Measurements from ENCODE around the gene TPM1. TPM values are rescaled to one million over a fixed set of nuclear protein-coding genes. Genes with fewer than 3 reads are reported as not detected.

Gene TPM1
- total RNA-seq, 6 experiments from 2014 or later: 1,264 to 1,620 (median 1,342) TPM

DNA sequence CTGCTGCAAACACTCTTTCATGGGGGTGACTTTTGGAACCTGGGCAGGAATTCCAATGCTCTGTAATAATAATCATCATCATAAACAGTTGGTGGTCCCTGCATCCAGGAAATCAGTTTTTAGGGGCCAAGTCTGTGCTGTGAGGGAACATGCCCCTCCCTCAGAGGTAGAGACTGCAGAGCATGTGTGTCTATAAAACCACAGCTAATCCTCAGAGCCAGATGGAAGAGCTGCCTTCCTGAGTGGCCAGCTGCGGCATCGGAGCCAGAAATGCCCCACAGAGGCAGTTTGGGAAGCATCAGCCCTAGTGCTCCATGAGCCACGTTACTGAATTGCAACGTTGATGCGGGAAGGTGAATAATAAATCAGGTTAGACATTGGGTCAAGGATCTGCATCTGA, 12.9 kb upstream of the TPM1 start:
- H3K27ac Mint-ChIP-seq: peak overlapping the region; percentile 17; the same call in 1 of the 2 replicates
- H3K36me3 Mint-ChIP-seq (ENCODE audit: low read depth): no peaks in the 10 kb centered on the region; the same call in 1 of the 2 replicates
- peaks cover 18% of the 10 kb centered on the region for H3K4me1 Mint-ChIP-seq (ENCODE audit: low read depth)
- TF ChIP-seq, protein P1, sequence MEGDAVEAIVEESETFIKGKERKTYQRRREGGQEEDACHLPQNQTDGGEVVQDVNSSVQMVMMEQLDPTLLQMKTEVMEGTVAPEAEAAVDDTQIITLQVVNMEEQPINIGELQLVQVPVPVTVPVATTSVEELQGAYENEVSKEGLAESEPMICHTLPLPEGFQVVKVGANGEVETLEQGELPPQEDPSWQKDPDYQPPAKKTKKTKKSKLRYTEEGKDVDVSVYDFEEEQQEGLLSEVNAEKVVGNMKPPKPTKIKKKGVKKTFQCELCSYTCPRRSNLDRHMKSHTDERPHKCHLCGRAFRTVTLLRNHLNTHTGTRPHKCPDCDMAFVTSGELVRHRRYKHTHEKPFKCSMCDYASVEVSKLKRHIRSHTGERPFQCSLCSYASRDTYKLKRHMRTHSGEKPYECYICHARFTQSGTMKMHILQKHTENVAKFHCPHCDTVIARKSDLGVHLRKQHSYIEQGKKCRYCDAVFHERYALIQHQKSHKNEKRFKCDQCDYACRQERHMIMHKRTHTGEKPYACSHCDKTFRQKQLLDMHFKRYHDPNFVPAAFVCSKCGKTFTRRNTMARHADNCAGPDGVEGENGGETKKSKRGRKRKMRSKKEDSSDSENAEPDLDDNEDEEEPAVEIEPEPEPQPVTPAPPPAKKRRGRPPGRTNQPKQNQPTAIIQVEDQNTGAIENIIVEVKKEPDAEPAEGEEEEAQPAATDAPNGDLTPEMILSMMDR (IDR thresholded peaks at IDR 0.05): no peak
- no peak for DNase-seq
- H3K27me3 Mint-ChIP-seq (ENCODE audit: insufficient read depth): no peaks in the 10 kb centered on the region; the same call in 1 of the 2 replicates
- H3K9me3 Mint-ChIP-seq: no peaks in the 10 kb centered on the region
- H3K4me3 Mint-ChIP-seq: peak overlapping the region; percentile 55; the same call in 1 of the 2 replicates

DNA sequence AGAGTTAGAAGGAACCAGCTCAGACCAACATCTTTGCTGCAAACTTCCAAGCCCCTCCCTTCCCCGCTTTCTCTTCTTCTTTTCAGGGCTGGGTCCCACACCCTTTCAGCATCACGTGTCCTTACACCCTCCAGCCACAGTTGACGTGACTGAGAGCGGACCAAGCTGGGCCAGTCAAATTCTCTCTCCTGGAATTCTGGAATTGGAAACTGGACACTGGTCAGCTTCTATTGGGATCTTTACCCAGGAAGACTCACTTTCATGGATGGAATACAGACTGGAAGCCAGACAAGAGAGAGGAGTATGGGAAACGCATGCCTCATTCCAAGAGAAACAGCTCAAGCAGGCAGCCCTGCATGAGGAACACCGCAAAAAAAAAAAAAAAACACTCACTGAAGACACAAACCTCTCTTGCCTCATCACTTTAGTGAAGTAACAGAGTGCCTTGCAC, 12.4 kb upstream of the TPM1 start:
- no peaks in the 10 kb centered on the region; the same call in 1 of the 2 replicates for H3K36me3 Mint-ChIP-seq (ENCODE audit: low read depth)

DNA sequence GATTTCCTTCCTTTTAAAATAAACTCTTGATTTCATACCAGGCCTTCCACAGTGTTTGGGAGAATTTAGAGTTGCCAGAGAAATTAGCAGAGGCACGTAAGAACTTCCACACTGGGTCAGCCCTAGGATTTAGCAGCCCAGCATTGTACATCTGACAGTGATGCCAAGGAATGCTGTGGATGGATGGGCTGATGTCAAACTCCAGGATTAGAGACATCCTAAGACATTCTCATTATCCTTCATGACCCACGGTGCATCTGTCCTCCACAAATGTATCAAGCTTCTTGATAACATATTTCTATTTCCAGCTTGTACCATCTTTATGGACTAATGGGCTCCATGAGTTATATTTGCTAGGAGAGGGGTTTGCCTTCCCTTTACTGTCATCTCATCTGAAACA, 8.0 kb upstream of the TPM1 start:
- no peaks in the 10 kb centered on the region; the same call in 1 of the 2 replicates for H3K27me3 Mint-ChIP-seq (ENCODE audit: insufficient read depth)
- H3K36me3 Mint-ChIP-seq (ENCODE audit: low read depth): peaks cover 4% of the 10 kb centered on the region
- no peak overlapping the region for H3K27ac Mint-ChIP-seq
- H3K4me1 Mint-ChIP-seq (ENCODE audit: low read depth): peaks cover 33% of the 10 kb centered on the region
- TF ChIP-seq, protein P1 (IDR thresholded peaks at IDR 0.05): no peak
- H3K9me3 Mint-ChIP-seq: peaks cover 5% of the 10 kb centered on the region
- no peak for DNase-seq
- no peak overlapping the region for H3K4me3 Mint-ChIP-seq

More for the DNA sequence above, 12.4 kb upstream of the TPM1 start:
- TF ChIP-seq, protein P1 (IDR thresholded peaks at IDR 0.05): no peak
- H3K4me3 Mint-ChIP-seq: peak overlapping the region; percentile 55; the same call in 1 of the 2 replicates
- no peak for DNase-seq
- H3K4me1 Mint-ChIP-seq (ENCODE audit: low read depth): peaks cover 16% of the 10 kb centered on the region
- H3K27me3 Mint-ChIP-seq (ENCODE audit: insufficient read depth): no peaks in the 10 kb centered on the region; the same call in 1 of the 2 replicates
- no peaks in the 10 kb centered on the region for H3K9me3 Mint-ChIP-seq
- H3K27ac Mint-ChIP-seq: peak overlapping the region; percentile 17; the same call in 1 of the 2 replicates

DNA sequence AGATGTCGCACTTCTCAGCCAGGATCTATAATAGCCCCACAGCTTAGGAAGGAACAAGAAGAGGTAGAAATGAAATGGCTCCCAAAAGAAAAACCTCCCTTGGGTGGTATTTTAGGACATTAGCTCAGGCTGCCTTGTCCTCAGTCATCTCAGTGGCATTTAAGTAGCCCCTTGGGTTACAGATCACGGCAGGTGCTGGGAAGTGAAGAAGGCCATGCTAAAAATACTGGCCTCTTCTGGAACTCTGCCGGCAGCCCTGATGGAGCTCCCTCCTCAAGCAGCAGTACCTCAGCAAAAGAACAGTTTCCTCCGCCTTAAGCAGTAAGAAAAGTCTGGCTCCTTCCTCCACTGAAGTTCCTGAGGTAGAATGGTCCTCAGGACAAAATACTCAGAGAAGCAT, 7.3 kb upstream of the TPM1 start:
- H3K36me3 Mint-ChIP-seq (ENCODE audit: low read depth): peaks cover 8% of the 10 kb centered on the region
- H3K27ac Mint-ChIP-seq: no peak overlapping the region
- DNase-seq: no peak
- TF ChIP-seq, protein P1 (IDR thresholded peaks at IDR 0.05): no peak
- H3K4me1 Mint-ChIP-seq (ENCODE audit: low read depth): peaks cover 30% of the 10 kb centered on the region
- H3K9me3 Mint-ChIP-seq: peaks cover 10% of the 10 kb centered on the region
- no peaks in the 10 kb centered on the region; the same call in 1 of the 2 replicates for H3K27me3 Mint-ChIP-seq (ENCODE audit: insufficient read depth)
- no peak overlapping the region for H3K4me3 Mint-ChIP-seq

DNA sequence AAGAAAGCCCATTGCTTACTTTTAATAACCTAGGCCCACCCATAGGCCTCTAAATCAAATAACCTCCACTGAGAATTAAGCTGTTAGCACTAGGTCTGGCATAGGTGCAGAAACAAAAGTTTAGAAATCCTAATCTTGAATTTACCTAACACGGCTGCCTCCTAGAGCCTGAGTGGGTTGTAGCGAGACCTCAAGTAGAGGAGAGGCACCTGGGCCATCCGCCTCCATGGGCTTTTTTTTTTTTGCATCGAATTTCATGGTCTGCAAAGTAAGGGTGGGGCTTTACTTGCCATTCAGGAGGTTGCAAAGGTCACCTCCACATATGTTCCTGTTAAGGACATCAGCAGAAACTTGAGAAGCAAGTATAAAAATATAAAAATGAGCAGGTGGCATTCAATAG, 6.6 kb upstream of the TPM1 start:
- no peak overlapping the region for H3K4me3 Mint-ChIP-seq
- peaks cover 8% of the 10 kb centered on the region for H3K36me3 Mint-ChIP-seq (ENCODE audit: low read depth)
- TF ChIP-seq, protein P1 (IDR thresholded peaks at IDR 0.05): no peak
- H3K4me1 Mint-ChIP-seq (ENCODE audit: low read depth): peaks cover 25% of the 10 kb centered on the region
- H3K27ac Mint-ChIP-seq: no peak overlapping the region
- H3K9me3 Mint-ChIP-seq: peaks cover 14% of the 10 kb centered on the region
- no peak for DNase-seq
- no peaks in the 10 kb centered on the region; the same call in 1 of the 2 replicates for H3K27me3 Mint-ChIP-seq (ENCODE audit: insufficient read depth)
